Neuron (in vitro differentiated cells): Measurements from ENCODE around the gene GPR161.

Experiments
- H2AFZ ChIP-seq: one replicate; pipeline ENCODE4 v1.6.1; 2013; ENCODE audit warnings: low read depth, mild to moderate bottlenecking, inconsistent platforms, low read length, moderate library complexity
- H3K27me3 ChIP-seq: one replicate; pipeline ENCODE4 v1.6.1; 2013; ENCODE audit warnings: low read length; ENCODE audit not compliant: insufficient read depth
- H3K36me3 ChIP-seq: one replicate; pipeline ENCODE4 v1.6.1; 2013; ENCODE audit warnings: low read length; ENCODE audit not compliant: insufficient read depth
- H3K4me1 ChIP-seq: one replicate; pipeline ENCODE4 v1.6.1; 2013; ENCODE audit warnings: low read length; ENCODE audit not compliant: insufficient read depth
- H3K4me3 ChIP-seq: 2 replicates; pipeline ENCODE4 v1.5.1; 2013; ENCODE audit warnings: mild to moderate bottlenecking, low read length, moderate library complexity
- H3K9me3 ChIP-seq: one replicate; pipeline ENCODE4 v1.6.1; 2013; ENCODE audit warnings: low read length

GPR161 gene

GRCh38 chr1:168053681-168054080 is 83.0 kb downstream of the GPR161 start:
- no peaks in the 10 kb centered on the region for H3K9me3 ChIP-seq
- no peaks in the 10 kb centered on the region for H3K36me3 ChIP-seq

GRCh38 chr1:168050880-168051279 is 85.8 kb downstream of the GPR161 start:
- Histone ChIP-seq H3K36me3 (no peaks in the 10 kb centered on the region), H3K9me3 (no peaks in the 10 kb centered on the region), H3K27me3 (no peaks in the 10 kb centered on the region), H3K4me1 (no peaks in the 10 kb centered on the region), H3K4me3 (no peak overlapping the region), H2AFZ (no peak overlapping the region)

More at GRCh38 chr1:168053681-168054080, 83.0 kb downstream of the GPR161 start:
- no peaks in the 10 kb centered on the region for H3K27me3 ChIP-seq
- H3K4me1 ChIP-seq = no peaks in the 10 kb centered on the region
- H3K4me3 ChIP-seq = no peak overlapping the region
- no peak overlapping the region for H2AFZ ChIP-seq

- Histone ChIP-seq H3K27me3 (no peaks in the 10 kb centered on the region), H2AFZ (no peak overlapping the region), H3K4me1 (no peaks in the 10 kb centered on the region), H3K9me3 (no peaks in the 10 kb centered on the region), H3K4me3 (no peak overlapping the region), H3K36me3 (no peaks in the 10 kb centered on the region)
These were observed 86.4 kb downstream of the GPR161 start for GRCh38 chr1:168050307-168050706.

- Histone ChIP-seq H3K36me3 (peaks cover 8% of the 10 kb centered on the region), H3K4me3 (no peak overlapping the region), H3K4me1 (no peaks in the 10 kb centered on the region), H3K9me3 (no peaks in the 10 kb centered on the region), H3K27me3 (no peaks in the 10 kb centered on the region), H2AFZ (no peak overlapping the region)
These were observed 91.4 kb downstream of the GPR161 start for GRCh38 chr1:168045311-168045710.

- Histone ChIP-seq H3K9me3 (no peaks in the 10 kb centered on the region), H3K4me1 (no peaks in the 10 kb centered on the region), H3K27me3 (no peaks in the 10 kb centered on the region), H3K4me3 (no peak overlapping the region), H3K36me3 (peaks cover 8% of the 10 kb centered on the region), H2AFZ (no peak overlapping the region)
These were observed 94.4 kb downstream of the GPR161 start for GRCh38 chr1:168042362-168042761.

- Histone ChIP-seq H3K4me1 (no peaks in the 10 kb centered on the region), H3K9me3 (no peaks in the 10 kb centered on the region), H3K36me3 (no peaks in the 10 kb centered on the region), H2AFZ (no peak overlapping the region), H3K27me3 (no peaks in the 10 kb centered on the region), H3K4me3 (no peak overlapping the region)
These were observed 101.4 kb downstream of the GPR161 start for GRCh38 chr1:168035345-168035744.

- no peaks in the 10 kb centered on the region for H3K9me3 ChIP-seq
- H3K4me3 ChIP-seq = no peak overlapping the region
- H3K4me1 ChIP-seq = no peaks in the 10 kb centered on the region
- H3K36me3 ChIP-seq = no peaks in the 10 kb centered on the region
- no peaks in the 10 kb centered on the region for H3K27me3 ChIP-seq
- H2AFZ ChIP-seq = no peak overlapping the region
These were observed 104.7 kb downstream of the GPR161 start for GRCh38 chr1:168032029-168032428.

GRCh38 chr1:168031627-168032026 is 105.1 kb downstream of the GPR161 start:
- Histone ChIP-seq H3K4me1 (no peaks in the 10 kb centered on the region), H2AFZ (no peak overlapping the region), H3K27me3 (no peaks in the 10 kb centered on the region), H3K36me3 (no peaks in the 10 kb centered on the region), H3K4me3 (no peak overlapping the region), H3K9me3 (no peaks in the 10 kb centered on the region)

GRCh38 chr1:168031198-168031597 is 105.5 kb downstream of the GPR161 start:
- no peak overlapping the region for H3K4me3 ChIP-seq
- H3K27me3 ChIP-seq = no peaks in the 10 kb centered on the region
- H3K4me1 ChIP-seq = no peaks in the 10 kb centered on the region
- no peak overlapping the region for H2AFZ ChIP-seq
- H3K36me3 ChIP-seq = no peaks in the 10 kb centered on the region
- no peaks in the 10 kb centered on the region for H3K9me3 ChIP-seq
